ENCODE results near the gene GCN1. TPM values are rescaled to one million over a fixed set of nuclear protein-coding genes. Genes with fewer than 3 reads are reported as not detected.

The GCN1 gene
- total and polyA plus RNA-seq, 2 experiments from 2014 or later: 28.2 to 197 TPM

GRCh38 chr12:120096671-120097202, 97.8 kb downstream of the GCN1 start:
- WGBS (ENCODE audit: low lambda C conversion rate, missing lambda C conversion rate): 94% methylated on average over 20 of the region's 34 CpGs
- no peaks in the 10 kb centered on the region for H3K36me3 ChIP-seq (replicated peaks; ENCODE audit: insufficient read depth, low read depth)
- H3K27me3 ChIP-seq: no peaks in the 10 kb centered on the region

GRCh38 chr12:120095736-120096135, 98.8 kb downstream of the GCN1 start:
- H3K36me3 ChIP-seq (replicated peaks; ENCODE audit: insufficient read depth, low read depth): no peaks in the 10 kb centered on the region
- no peak overlapping the region for H2AFZ ChIP-seq
- H3K79me2 ChIP-seq: peaks cover 4% of the 10 kb centered on the region
- no peaks in the 10 kb centered on the region for H3K9me3 ChIP-seq (ENCODE audit: low read depth)
- WGBS (ENCODE audit: low lambda C conversion rate, missing lambda C conversion rate): 87% methylated on average over 8 of the region's 8 CpGs
- no peaks in the 10 kb centered on the region for H3K4me1 ChIP-seq (ENCODE audit: insufficient read depth)
- H3K4me3 ChIP-seq: no peak overlapping the region
- peaks cover 12% of the 10 kb centered on the region for H4K20me1 ChIP-seq (ENCODE audit: insufficient read depth, poor library complexity, severe bottlenecking)
- TF ChIP-seq EZH2 (IDR thresholded peaks at IDR 0.05; ENCODE audit: borderline replicate concordance): no peak
- TF ChIP-seq EZH2phosphoT487 (IDR thresholded peaks at IDR 0.05; ENCODE audit: low read depth, severe bottlenecking, unreplicated experiment): no peak
- no peak for TF ChIP-seq CTCF (IDR thresholded peaks at IDR 0.05; ENCODE audit: poor library complexity)
- no peaks in the 10 kb centered on the region for H3K9me2 ChIP-seq (replicated peaks; ENCODE audit: insufficient read depth)
- H3K27ac ChIP-seq: no peak overlapping the region
- no peak overlapping the region for H3K4me2 ChIP-seq
- no peak for DNase-seq (ENCODE audit: low spot score)
- H3K27me3 ChIP-seq: no peaks in the 10 kb centered on the region

More at GRCh38 chr12:120096671-120097202, 97.8 kb downstream of the GCN1 start:
- Histone ChIP-seq H3K27ac (no peak overlapping the region), H3K9me2 (replicated peaks; ENCODE audit: insufficient read depth) (no peaks in the 10 kb centered on the region), H2AFZ (no peak overlapping the region), H3K4me1 (ENCODE audit: insufficient read depth) (no peaks in the 10 kb centered on the region), H4K20me1 (ENCODE audit: insufficient read depth, poor library complexity, severe bottlenecking) (peaks cover 22% of the 10 kb centered on the region), H3K4me2 (no peak overlapping the region), H3K4me3 (no peak overlapping the region), H3K9me3 (ENCODE audit: low read depth) (no peaks in the 10 kb centered on the region), H3K79me2 (peaks cover 10% of the 10 kb centered on the region)
- no peak for DNase-seq (ENCODE audit: low spot score)
- no peak for TF ChIP-seq EZH2 (IDR thresholded peaks at IDR 0.05; ENCODE audit: borderline replicate concordance)
- no peak for TF ChIP-seq CTCF (IDR thresholded peaks at IDR 0.05; ENCODE audit: poor library complexity)
- TF ChIP-seq EZH2phosphoT487 (IDR thresholded peaks at IDR 0.05; ENCODE audit: low read depth, severe bottlenecking, unreplicated experiment): no peak

- TF ChIP-seq CTCF (IDR thresholded peaks at IDR 0.05; ENCODE audit: poor library complexity) (no peak), EZH2phosphoT487 (IDR thresholded peaks at IDR 0.05; ENCODE audit: low read depth, severe bottlenecking, unreplicated experiment) (no peak), EZH2 (IDR thresholded peaks at IDR 0.05; ENCODE audit: borderline replicate concordance) (no peak)
- WGBS (ENCODE audit: low lambda C conversion rate, missing lambda C conversion rate): 95% methylated on average over 10 of the region's 13 CpGs
- DNase-seq (ENCODE audit: low spot score): no peak
- Histone ChIP-seq H3K36me3 (replicated peaks; ENCODE audit: insufficient read depth, low read depth) (no peaks in the 10 kb centered on the region), H3K4me3 (no peak overlapping the region), H3K27me3 (no peaks in the 10 kb centered on the region), H2AFZ (no peak overlapping the region), H3K4me2 (no peak overlapping the region), H3K9me3 (ENCODE audit: low read depth) (no peaks in the 10 kb centered on the region), H3K27ac (no peak overlapping the region), H3K4me1 (ENCODE audit: insufficient read depth) (no peaks in the 10 kb centered on the region), H3K9me2 (replicated peaks; ENCODE audit: insufficient read depth) (no peaks in the 10 kb centered on the region), H4K20me1 (ENCODE audit: insufficient read depth, poor library complexity, severe bottlenecking) (peaks cover 8% of the 10 kb centered on the region), H3K79me2 (peaks cover 3% of the 10 kb centered on the region)
Measured at GRCh38 chr12:120095331-120095730, 99.2 kb downstream of the GCN1 start.
